Femur (tissue), 1 donor: ENCODE measurements around the gene CCNJL.

Experiments used
- DNase-seq: peaks from one replicate; pipeline ENCODE4 v3.0.0-alpha.2; 2017

CCNJL gene

GRCh38 chr5:160211352-160211751 lies 101.0 kb downstream of the CCNJL start:
- no peak for DNase-seq

- DNase-seq: no peak
These were observed 101.8 kb downstream of the CCNJL start for GRCh38 chr5:160210606-160211005.

- no peak for DNase-seq
These were observed 102.4 kb downstream of the CCNJL start for GRCh38 chr5:160209917-160210316.

DNA sequence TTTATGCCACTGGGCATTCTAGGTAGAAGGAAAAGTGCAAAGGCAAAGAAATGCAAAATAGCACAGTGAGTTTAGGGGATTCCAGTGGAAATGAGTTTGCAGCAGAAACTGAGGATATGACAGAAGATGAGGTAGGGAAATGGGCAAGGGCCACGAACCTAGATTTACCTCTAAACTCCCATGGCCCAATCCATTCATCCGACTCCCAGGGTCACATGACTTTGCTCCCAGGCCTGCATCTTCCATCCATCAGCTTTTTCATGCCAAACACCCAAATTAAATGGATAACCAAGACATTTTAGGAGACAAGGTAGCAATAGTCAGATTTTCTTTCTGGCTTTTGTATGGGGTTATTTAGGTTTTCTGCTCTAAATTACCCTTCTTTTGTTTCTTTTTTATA lies 105.3 kb downstream of the CCNJL start:
- DNase-seq: no peak
